ENCODE data around the gene CYP4X1. TPM values are rescaled to one million over a fixed set of nuclear protein-coding genes. Genes with fewer than 3 reads are reported as not detected.

CYP4X1 gene
- total and polyA plus RNA-seq, 2 donors (not counting 1 experiment from before 2014, with no cell fraction given): not detected

DNA sequence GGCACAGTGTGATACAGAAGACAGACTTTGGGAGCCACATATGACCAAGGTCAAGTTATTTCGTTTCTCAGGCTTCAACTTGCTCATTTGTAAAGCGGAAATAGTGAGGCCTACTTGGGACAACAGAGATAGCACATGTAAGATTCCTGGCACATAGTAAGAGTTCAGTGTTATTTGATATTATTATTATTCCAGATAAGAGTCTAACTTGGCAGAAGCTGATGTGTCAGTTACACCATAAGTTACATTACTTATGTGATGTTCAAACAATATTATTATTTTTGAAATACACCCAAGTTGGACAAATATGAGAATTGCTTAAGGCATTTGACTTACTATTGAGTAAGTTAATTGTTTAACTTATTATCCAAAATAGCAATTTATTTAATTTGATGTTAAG, 10.2 kb upstream of the CYP4X1 start:
- POLR2A ChIA-PET: no interaction called here
- H2AFZ ChIP-seq (ENCODE audit: insufficient read depth, low read depth, low read length, poor library complexity, severe bottlenecking): no peak overlapping the region

DNA sequence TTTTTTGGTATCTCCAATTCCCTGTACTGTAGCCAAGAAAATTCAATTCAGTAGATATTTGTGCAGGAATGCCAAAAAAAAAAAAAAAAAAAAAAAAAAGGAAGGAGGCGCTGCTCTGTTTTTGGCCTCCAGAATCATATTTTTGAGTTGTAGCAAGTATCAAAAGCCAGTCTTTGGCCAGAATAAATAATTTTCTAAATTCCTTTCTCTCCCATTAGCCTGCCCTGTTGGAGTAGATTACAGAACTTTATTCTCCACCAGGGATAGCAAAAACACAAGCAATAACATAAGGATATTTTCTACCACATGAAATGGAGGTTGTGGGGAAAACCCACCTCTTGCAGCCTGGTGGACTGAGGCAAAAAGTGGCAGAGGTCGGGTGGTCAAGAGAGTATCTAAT, 2.4 kb upstream of the CYP4X1 start:
- Mint-ChIP-seq H3K27me3 (peaks cover 29% of the 10 kb centered on the region), H3K4me1 (no peaks in the 10 kb centered on the region), H3K9me3 (ENCODE audit: insufficient read depth) (peaks cover 3% of the 10 kb centered on the region), H3K27ac (no peak overlapping the region), H3K4me3 (no peak overlapping the region)
- DNase-seq (no peak), ATAC-seq (ENCODE audit: low read depth) (no peak)
- Histone ChIP-seq H3K36me3 (replicated peaks in 1 of 2; ENCODE audit: control extremely low read depth in 1 of 2, control insufficient read depth in 1 of 2, extremely low read depth in 1 of 2, insufficient read depth in 2 of 2, low read length in 1 of 2) (no peaks in the 10 kb centered on the region), H3K9ac (ENCODE audit: low read length) (no peak overlapping the region), H3K4me3 (ENCODE audit: control extremely low read depth in 1 of 5, extremely low read depth in 1 of 5, insufficient read depth in 1 of 5, low read depth in 2 of 5, low read length in 4 of 5) (no peak overlapping the region), H3K9me3 (ENCODE audit: control extremely low read depth in 1 of 3, control insufficient read depth in 2 of 3, insufficient read depth in 1 of 3, low read length in 2 of 3) (no peaks in the 10 kb centered on the region), H3K4me2 (replicated peaks; ENCODE audit: low read depth, low read length, poor library complexity, severe bottlenecking) (no peak overlapping the region), H3K27me3 (replicated peaks in 1 of 4; ENCODE audit: control extremely low read depth in 1 of 4, control insufficient read depth in 3 of 4, insufficient read depth in 4 of 4, low read length in 3 of 4) (peaks cover 0 to 13% (median 3%) of the 10 kb centered on the region in 4 experiments), H4K20me1 (ENCODE audit: control insufficient read depth, insufficient read depth, low read length, poor library complexity, severe bottlenecking) (no peaks in the 10 kb centered on the region), H2AFZ (ENCODE audit: insufficient read depth, low read depth, low read length, poor library complexity, severe bottlenecking) (no peak overlapping the region), H3K27ac (ENCODE audit: low read length in 2 of 2) (no peak overlapping the region), H3K4me1 (ENCODE audit: control insufficient read depth in 2 of 2, insufficient read depth in 2 of 2, low read length in 2 of 2) (no peaks in the 10 kb centered on the region), H3K79me2 (ENCODE audit: control insufficient read depth, insufficient read depth, low read length) (no peaks in the 10 kb centered on the region)
- intact Hi-C loops (cut with micrococcal nuclease): no loop called here
- TF ChIP-seq, protein P1, sequence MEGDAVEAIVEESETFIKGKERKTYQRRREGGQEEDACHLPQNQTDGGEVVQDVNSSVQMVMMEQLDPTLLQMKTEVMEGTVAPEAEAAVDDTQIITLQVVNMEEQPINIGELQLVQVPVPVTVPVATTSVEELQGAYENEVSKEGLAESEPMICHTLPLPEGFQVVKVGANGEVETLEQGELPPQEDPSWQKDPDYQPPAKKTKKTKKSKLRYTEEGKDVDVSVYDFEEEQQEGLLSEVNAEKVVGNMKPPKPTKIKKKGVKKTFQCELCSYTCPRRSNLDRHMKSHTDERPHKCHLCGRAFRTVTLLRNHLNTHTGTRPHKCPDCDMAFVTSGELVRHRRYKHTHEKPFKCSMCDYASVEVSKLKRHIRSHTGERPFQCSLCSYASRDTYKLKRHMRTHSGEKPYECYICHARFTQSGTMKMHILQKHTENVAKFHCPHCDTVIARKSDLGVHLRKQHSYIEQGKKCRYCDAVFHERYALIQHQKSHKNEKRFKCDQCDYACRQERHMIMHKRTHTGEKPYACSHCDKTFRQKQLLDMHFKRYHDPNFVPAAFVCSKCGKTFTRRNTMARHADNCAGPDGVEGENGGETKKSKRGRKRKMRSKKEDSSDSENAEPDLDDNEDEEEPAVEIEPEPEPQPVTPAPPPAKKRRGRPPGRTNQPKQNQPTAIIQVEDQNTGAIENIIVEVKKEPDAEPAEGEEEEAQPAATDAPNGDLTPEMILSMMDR (IDR thresholded peaks at IDR 0.05): no peak
- TF ChIP-seq EZH2 (IDR thresholded peaks at IDR 0.05; ENCODE audit: borderline replicate concordance, insufficient read depth, low read depth, low read length, poor library complexity, severe bottlenecking): no peak
- CTCF ChIA-PET: no interaction called here
- POLR2A ChIA-PET: no interaction called here
- WGBS (ENCODE audit: insufficient coverage): no CpG with 5 or more reads among the region's 2 CpGs

More for the DNA sequence above, 10.2 kb upstream of the CYP4X1 start:
- DNase-seq: no peak
- Histone ChIP-seq H3K9ac (ENCODE audit: low read length) (no peak overlapping the region), H3K36me3 (replicated peaks in 1 of 2; ENCODE audit: control extremely low read depth in 1 of 2, control insufficient read depth in 1 of 2, extremely low read depth in 1 of 2, insufficient read depth in 2 of 2, low read length in 1 of 2) (no peaks in the 10 kb centered on the region), H3K4me2 (replicated peaks; ENCODE audit: low read depth, low read length, poor library complexity, severe bottlenecking) (no peak overlapping the region), H3K79me2 (ENCODE audit: control insufficient read depth, insufficient read depth, low read length) (no peaks in the 10 kb centered on the region), H3K4me3 (ENCODE audit: control extremely low read depth in 1 of 5, extremely low read depth in 1 of 5, insufficient read depth in 1 of 5, low read depth in 2 of 5, low read length in 4 of 5) (no peak overlapping the region), H4K20me1 (ENCODE audit: control insufficient read depth, insufficient read depth, low read length, poor library complexity, severe bottlenecking) (no peaks in the 10 kb centered on the region), H3K27me3 (replicated peaks in 1 of 4; ENCODE audit: control extremely low read depth in 1 of 4, control insufficient read depth in 3 of 4, insufficient read depth in 4 of 4, low read length in 3 of 4) (no peaks in the 10 kb centered on the region), H3K9me3 (ENCODE audit: control extremely low read depth in 1 of 3, control insufficient read depth in 2 of 3, insufficient read depth in 1 of 3, low read length in 2 of 3) (no peaks in the 10 kb centered on the region), H3K27ac (ENCODE audit: low read length in 2 of 2) (no peak overlapping the region), H3K4me1 (ENCODE audit: control insufficient read depth in 2 of 2, insufficient read depth in 2 of 2, low read length in 2 of 2) (no peaks in the 10 kb centered on the region)
- CTCF ChIA-PET: no interaction called here
- Mint-ChIP-seq H3K4me3 (no peak overlapping the region), H3K4me1 (no peaks in the 10 kb centered on the region), H3K27me3 (peaks cover 14% of the 10 kb centered on the region), H3K9me3 (ENCODE audit: insufficient read depth) (peaks cover 3% of the 10 kb centered on the region), H3K27ac (no peak overlapping the region)
- intact Hi-C loops (cut with micrococcal nuclease): no loop called here
- no peak for ATAC-seq (ENCODE audit: low read depth)
- no peak for TF ChIP-seq EZH2 (IDR thresholded peaks at IDR 0.05; ENCODE audit: borderline replicate concordance, insufficient read depth, low read depth, low read length, poor library complexity, severe bottlenecking)
- TF ChIP-seq, protein P1 (IDR thresholded peaks at IDR 0.05): no peak
- WGBS (ENCODE audit: insufficient coverage): no CpG with 5 or more reads among the region's 2 CpGs
